K562 (cell line): ENCODE data around the gene CYB5R2.

Experiments used
- CEBPB ChIP-seq: fragments of 450-650 bp; IDR thresholded peaks from 2 replicates; pipeline ENCODE4 v1.6.1; 2016; ENCODE audit warnings: missing genetic modification characterization, missing compliant biosample characterization
- CTCF ChIP-seq, 3 experiments: IDR thresholded peaks in 2 of 3; conservative IDR thresholded peaks in 1 of 3; 2 replicates each; pipeline ENCODE4 v1.5.1; 2011 to 2012; ENCODE audit warnings: low read length in 3 of 3, mild to moderate bottlenecking in 3 of 3, control low read depth in 2 of 3, improper control_type of control experiment in 1 of 3, inconsistent platforms in 1 of 3, low read depth in 1 of 3, mixed read lengths in 1 of 3, moderate library complexity in 1 of 3; ENCODE audit not compliant: insufficient read depth in 2 of 3
- GABPA ChIP-seq: fragments of 200-800 bp; sonication (Bioruptor generic); conservative IDR thresholded peaks from 2 replicates; pipeline ENCODE4 v1.6.1; 2016; ENCODE audit warnings: low read depth, missing genetic modification characterization, missing compliant biosample characterization
- GTF2B ChIP-seq: IDR thresholded peaks from 2 replicates; pipeline ENCODE4 v1.6.1; 2011; ENCODE audit not compliant: insufficient read length; ENCODE audit errors: extremely low read depth
- HINFP ChIP-seq: fragments of 450-650 bp; conservative IDR thresholded peaks from 2 replicates; pipeline ENCODE4 v1.6.1; 2016; ENCODE audit warnings: missing genetic modification characterization, low read depth, mild to moderate bottlenecking, control low read depth, missing compliant biosample characterization
- POLR2A ChIP-seq: fragments of 450-650 bp; conservative IDR thresholded peaks from 2 replicates; pipeline ENCODE4 v1.6.1; 2016
- SIRT6 ChIP-seq: IDR thresholded peaks from one replicate; pipeline ENCODE4 v1.6.1; 2012; ENCODE audit warnings: low read depth, mild to moderate bottlenecking, control low read depth, inconsistent platforms, low read length, moderate library complexity
- TSC22D4 ChIP-seq: fragments of 450-650 bp; IDR thresholded peaks from 2 replicates; pipeline ENCODE4 v1.6.1; 2016; ENCODE audit warnings: missing genetic modification characterization, missing biosample characterization, control low read depth

GRCh38 chr11:7622721-7623120 is 50.6 kb downstream of the CYB5R2 start:
- no peak for TF ChIP-seq TSC22D4
- no peak for TF ChIP-seq CTCF (IDR thresholded peaks at IDR 0.05 in 2 of 3, conservative IDR thresholded peaks at IDR 0.05 in 1 of 3; ENCODE audit: insufficient read depth in 2 of 3, low read depth in 1 of 3, low read length in 3 of 3)
- no peak for TF ChIP-seq GTF2B
- TF ChIP-seq GABPA (tag), result no peak
- no peak for TF ChIP-seq POLR2A
- TF ChIP-seq HINFP (tag), result no peak
- no peak for TF ChIP-seq SIRT6
- no peak for TF ChIP-seq CEBPB (tag)
